Heart left ventricle (tissue), 13 donors: Measurements from ENCODE around the gene RAI1.

Experiments used
- POLR2A ChIP-seq, 2 donors: fragments of 450-650 bp; IDR thresholded peaks; one replicate each; pipeline ENCODE4 v1.6.1; 2017; ENCODE audit warnings: antibody characterized with exemption in 2 of 2, mild to moderate bottlenecking in 2 of 2, moderate library complexity in 2 of 2
- TF ChIP-seq, protein P1 (sequence below), 12 donors: fragments of 200-600 bp; sonication (generic) in 4 of 12; IDR thresholded peaks; one replicate each; pipeline versions ENCODE4 v1.5.0 to v1.8.0; 2018 to 2022; ENCODE audit warnings: antibody characterized with exemption in 12 of 12, mild to moderate bottlenecking in 5 of 12
- donor health status: ischemic (EF 13 %, LVEDD 7.1; RV severe dilation, severe dysfunction).
- donor health status: DM: no; HTN: yes; CAD: no.
- donor health status: DM: no; HTN: no; CAD: no.
- donor health status: ischemic (EF 25% LVEDD 6.9; RV normal size, moderate dysfunction).
- donor health status: ischemic (EF 25% LVEDD 5.7; RV mildly dilated, moderate dysfunction).
- donor health status: ischemic (EF 35%, LVEDD 5.7; RV mildly dilated, moderate dysfunction).
- donor health status: nonischemic (EF 11% LVEDD 7.7; RV severe dilation, severe dysfunction).
- donor health status: DM: yes; HTN: yes; CAD: no.
- donor health status: PGD.
- donor health status: ischemic (EF 29% LVEDD 5.4; RV normal size, mild dysfunction).
- donor health status: nonischemic (EF 23%, LVEDD 6.1; RV moderate dilation, normal function).

DNA sequence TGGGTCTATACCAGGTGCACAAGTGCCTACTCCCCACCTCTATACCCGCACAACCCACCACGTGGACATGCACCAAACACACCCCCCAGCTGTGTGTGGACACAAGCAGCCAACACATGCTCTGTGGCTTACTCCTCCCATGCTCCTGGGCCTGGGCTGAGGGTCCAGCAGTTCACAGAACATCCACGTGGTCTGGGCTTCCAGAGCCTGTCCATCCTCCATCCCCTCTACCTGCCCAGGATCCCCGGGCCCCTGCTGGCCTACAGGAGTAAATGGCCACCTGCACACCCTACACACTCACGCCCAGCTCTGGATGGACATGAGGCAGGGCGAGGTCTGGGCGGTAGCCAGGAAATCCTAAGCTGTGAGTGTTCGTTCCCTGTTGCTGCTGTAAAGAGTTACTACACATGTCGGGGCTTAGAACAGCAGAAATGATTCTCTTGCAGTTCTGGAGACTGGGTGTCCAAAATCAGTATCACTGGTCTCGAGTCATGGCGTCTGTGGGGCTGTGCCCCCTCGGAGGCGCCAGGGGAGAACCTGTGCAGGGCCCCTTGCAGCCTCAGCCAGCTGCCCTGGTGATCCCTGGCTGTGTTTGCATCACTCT, 15.0 kb upstream of the RAI1 start:
- TF ChIP-seq, protein P1, sequence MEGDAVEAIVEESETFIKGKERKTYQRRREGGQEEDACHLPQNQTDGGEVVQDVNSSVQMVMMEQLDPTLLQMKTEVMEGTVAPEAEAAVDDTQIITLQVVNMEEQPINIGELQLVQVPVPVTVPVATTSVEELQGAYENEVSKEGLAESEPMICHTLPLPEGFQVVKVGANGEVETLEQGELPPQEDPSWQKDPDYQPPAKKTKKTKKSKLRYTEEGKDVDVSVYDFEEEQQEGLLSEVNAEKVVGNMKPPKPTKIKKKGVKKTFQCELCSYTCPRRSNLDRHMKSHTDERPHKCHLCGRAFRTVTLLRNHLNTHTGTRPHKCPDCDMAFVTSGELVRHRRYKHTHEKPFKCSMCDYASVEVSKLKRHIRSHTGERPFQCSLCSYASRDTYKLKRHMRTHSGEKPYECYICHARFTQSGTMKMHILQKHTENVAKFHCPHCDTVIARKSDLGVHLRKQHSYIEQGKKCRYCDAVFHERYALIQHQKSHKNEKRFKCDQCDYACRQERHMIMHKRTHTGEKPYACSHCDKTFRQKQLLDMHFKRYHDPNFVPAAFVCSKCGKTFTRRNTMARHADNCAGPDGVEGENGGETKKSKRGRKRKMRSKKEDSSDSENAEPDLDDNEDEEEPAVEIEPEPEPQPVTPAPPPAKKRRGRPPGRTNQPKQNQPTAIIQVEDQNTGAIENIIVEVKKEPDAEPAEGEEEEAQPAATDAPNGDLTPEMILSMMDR (IDR thresholded peaks at IDR 0.05): no peak
- no peak for TF ChIP-seq POLR2A (IDR thresholded peaks at IDR 0.05)
